ENCODE results near the gene ACY1.
"Not testable (repeated sequence)": the region's sequence is repeated elsewhere in the genome, so short reads cannot be mapped to it uniquely, and the experiment has no call there.

ACY1 gene

GRCh38 chr3:51983578-51984268, 388 bp downstream of the ACY1 start:
- no peak for DNase-seq (ENCODE audit: low spot score)

- no peak for DNase-seq (ENCODE audit: low spot score)
Measured at GRCh38 chr3:51984269-51984647, 923 bp downstream of the ACY1 start.

- no peak for DNase-seq (ENCODE audit: low spot score)
Measured at GRCh38 chr3:51985063-51985462, 1.7 kb downstream of the ACY1 start.

- DNase-seq (ENCODE audit: low spot score), result no peak
Measured at GRCh38 chr3:51986010-51986947, 2.9 kb downstream of the ACY1 start.

- no peak for DNase-seq (ENCODE audit: low spot score)
Measured at GRCh38 chr3:51987568-51987967, 4.2 kb downstream of the ACY1 start.

GRCh38 chr3:51988286-51989146, 5.2 kb downstream of the ACY1 start:
- no peak for DNase-seq (ENCODE audit: low spot score)

- DNase-seq (ENCODE audit: low spot score), result not testable (repeated sequence)
Measured at GRCh38 chr3:51990501-51990971, 7.2 kb downstream of the ACY1 start.

GRCh38 chr3:51992017-51992682, 8.8 kb downstream of the ACY1 start:
- DNase-seq (ENCODE audit: low spot score), result no peak

GRCh38 chr3:51993657-51994056, 10.3 kb downstream of the ACY1 start:
- DNase-seq (ENCODE audit: low spot score), result not testable (repeated sequence)

GRCh38 chr3:51994530-51994929, 11.2 kb downstream of the ACY1 start:
- DNase-seq (ENCODE audit: low spot score), result no peak

- peak; percentile 94 for DNase-seq (ENCODE audit: low spot score)
Measured at GRCh38 chr3:51995346-51996163, 12.2 kb downstream of the ACY1 start, which contains the start of gene RPL29. Gene RPL29, minus strand, starts transcription at chr3:51995895. Its CDS starts 434 bp downstream, at chr3:51995461.

GRCh38 chr3:51997172-51997571, 13.8 kb downstream of the ACY1 start:
- no peak for DNase-seq (ENCODE audit: low spot score)

- no peak for DNase-seq (ENCODE audit: low spot score)
Measured at GRCh38 chr3:51997935-51998596, 14.7 kb downstream of the ACY1 start.

- DNase-seq (ENCODE audit: low spot score), result no peak
Measured at GRCh38 chr3:51998774-51999173, 15.4 kb downstream of the ACY1 start.

GRCh38 chr3:51999846-52000245, 16.5 kb downstream of the ACY1 start:
- peak; percentile 81 for DNase-seq (ENCODE audit: low spot score)

GRCh38 chr3:52001443-52001974, 18.2 kb downstream of the ACY1 start:
- peak; percentile 74 for DNase-seq (ENCODE audit: low spot score)

- DNase-seq (ENCODE audit: low spot score), result no peak
Measured at GRCh38 chr3:52002748-52003147, 19.4 kb downstream of the ACY1 start.

- no peak for DNase-seq (ENCODE audit: low spot score)
Measured at GRCh38 chr3:52004163-52004787, 20.9 kb downstream of the ACY1 start.

GRCh38 chr3:52004906-52005395, 21.6 kb downstream of the ACY1 start:
- DNase-seq (ENCODE audit: low spot score), result no peak

Measured in hematopoietic multipotent progenitor cell treated with erythropoietin and hydrocortisone succinate and interleukin-3 and kit ligand, for 15 days (in vitro differentiated cells).